Erythroblast (primary cell): ENCODE measurements around the gene CRACR2B.

ENCODE experiments used
- GATA1 ChIP-seq: IDR thresholded peaks from 2 replicates; pipeline ENCODE4 v1.6.1; 2011; ENCODE audit warnings: low read depth, mild to moderate bottlenecking, control low read depth, low read length, moderate library complexity
- POLR2A ChIP-seq: IDR thresholded peaks from 2 replicates; pipeline ENCODE4 v1.6.1; 2011; ENCODE audit warnings: mild to moderate bottlenecking, low read length

DNA sequence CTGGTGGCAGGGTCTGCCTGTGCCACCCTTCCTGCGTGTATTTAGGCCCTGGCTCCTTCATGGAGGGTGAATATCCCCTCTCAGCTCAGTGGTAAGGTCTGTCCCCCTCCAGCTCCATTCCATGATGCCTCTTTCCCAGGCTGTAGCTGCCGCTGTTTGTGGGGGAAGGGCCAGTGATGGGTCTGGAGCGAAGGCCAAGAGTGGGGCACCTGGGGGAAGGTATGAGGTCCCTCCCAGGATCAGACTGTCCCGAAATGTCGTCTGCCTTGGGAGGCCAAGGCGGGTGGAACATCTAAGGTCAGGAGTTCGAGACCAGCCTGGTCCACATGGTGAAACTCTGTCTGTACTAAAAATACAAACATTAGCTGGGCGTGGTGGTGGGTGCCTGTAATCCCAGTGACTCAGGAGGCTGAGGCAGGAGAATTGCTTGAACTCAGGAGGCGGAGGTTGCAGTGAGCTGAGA, 6.2 kb downstream of the CRACR2B start:
- no peak for TF ChIP-seq POLR2A
- no peak for TF ChIP-seq GATA1
